HG03439 (cell line): ENCODE data around the gene BRIP1.
"Not testable (repeated sequence)": the region's sequence is repeated elsewhere in the genome, so short reads cannot be mapped to it uniquely, and the experiment has no call there.

Experiments
- ATAC-seq: cut with Tn5 transposase; IDR thresholded peaks from one replicate; pipeline ENCODE4 v1.9.1; 2021; ENCODE audit warnings: mild to moderate bottlenecking, moderate library complexity; ENCODE audit not compliant: unreplicated experiment

BRIP1 gene

DNA sequence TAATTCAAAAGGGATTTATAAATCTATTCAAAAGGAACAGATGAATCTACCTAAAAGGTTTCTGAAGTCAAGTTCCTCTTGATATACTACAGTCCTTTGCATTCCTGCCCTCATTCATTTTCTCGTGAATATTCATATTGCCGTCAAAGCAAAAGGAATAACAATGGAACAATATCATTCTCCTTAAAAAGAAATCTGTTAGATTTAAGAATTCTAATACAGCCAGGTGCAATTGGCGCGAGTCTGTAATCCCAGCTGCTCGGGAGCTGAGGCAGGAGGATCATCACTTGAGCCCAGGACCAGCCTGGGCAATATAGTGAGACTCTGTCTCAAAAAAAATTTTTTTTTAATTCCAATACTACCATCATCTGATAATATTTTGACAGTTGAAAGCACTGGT, 130.3 kb downstream of the BRIP1 start:
- ATAC-seq, result no peak

DNA sequence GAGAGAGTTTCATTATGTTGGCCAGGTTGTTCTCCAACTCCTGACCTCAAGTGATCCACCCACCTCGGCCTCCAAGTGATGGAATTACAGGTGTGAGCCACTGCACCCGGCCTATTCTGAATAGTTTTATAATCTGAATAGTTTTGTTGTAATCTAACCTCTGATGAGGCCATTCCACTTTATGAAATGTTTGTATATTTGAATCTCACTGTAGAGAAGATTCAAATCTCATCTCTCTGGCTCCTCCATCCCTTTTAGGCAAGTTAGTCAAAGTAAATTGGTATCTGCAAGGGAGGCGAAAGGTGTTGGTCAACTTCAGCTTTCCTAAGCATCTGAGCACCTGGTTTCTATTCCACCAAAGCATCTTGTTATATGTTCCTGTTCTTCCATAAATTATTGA, 131.2 kb downstream of the BRIP1 start:
- no peak for ATAC-seq

DNA sequence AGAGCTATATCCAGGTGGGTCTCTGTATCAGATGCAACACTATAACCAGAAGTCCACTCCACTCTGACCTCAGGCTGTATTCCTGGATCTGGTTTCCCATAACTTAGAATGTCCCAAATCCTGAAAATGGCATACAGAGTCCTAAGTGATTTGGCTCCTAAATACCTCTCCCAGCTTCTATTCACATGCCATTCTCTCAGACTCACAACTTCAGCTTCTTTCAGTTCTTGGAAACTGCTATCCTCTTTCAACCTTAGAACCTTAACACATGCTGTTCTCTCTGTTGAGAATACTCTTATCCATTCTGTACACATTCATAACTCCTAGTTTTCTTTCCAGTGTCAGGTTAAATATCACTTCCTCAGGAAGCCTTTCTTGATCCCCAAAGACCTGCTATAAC, 132.0 kb downstream of the BRIP1 start:
- no peak for ATAC-seq

GRCh38 chr17:61729690-61730268, 133.5 kb downstream of the BRIP1 start:
- ATAC-seq, result no peak

DNA sequence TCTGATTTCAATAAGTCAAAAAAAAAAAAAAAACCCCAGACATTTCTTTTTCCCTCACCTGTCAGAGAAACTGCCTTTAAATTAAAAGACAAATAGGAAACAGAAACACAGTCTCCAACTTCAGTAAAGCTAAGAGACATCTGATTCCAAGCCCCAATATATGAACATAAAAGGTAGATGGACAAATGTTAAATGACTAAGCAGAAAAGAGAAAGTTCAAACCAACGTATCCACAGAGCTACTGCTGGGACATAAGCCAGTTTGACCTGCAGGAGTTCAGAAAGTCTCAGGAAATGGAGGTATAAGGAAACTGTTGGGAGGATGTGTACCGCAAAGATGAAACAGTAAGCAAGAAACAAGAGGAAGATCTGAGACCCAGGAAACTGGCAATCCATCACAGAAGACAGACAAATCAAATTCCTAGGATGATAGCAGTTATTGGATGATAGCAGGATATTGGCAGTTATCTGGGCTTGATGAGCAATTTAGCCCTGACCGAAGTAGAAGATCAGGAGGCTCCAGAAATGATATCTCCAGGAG, 135.0 kb downstream of the BRIP1 start:
- ATAC-seq, result no peak

GRCh38 chr17:61727798-61728197, 135.5 kb downstream of the BRIP1 start:
- not testable (repeated sequence) for ATAC-seq

- ATAC-seq, result no peak
Measured at GRCh38 chr17:61726977-61727376, 136.4 kb downstream of the BRIP1 start.

GRCh38 chr17:61724777-61725176, 138.6 kb downstream of the BRIP1 start:
- no peak for ATAC-seq

- no peak for ATAC-seq
Measured at GRCh38 chr17:61723914-61724313, 139.4 kb downstream of the BRIP1 start.

DNA sequence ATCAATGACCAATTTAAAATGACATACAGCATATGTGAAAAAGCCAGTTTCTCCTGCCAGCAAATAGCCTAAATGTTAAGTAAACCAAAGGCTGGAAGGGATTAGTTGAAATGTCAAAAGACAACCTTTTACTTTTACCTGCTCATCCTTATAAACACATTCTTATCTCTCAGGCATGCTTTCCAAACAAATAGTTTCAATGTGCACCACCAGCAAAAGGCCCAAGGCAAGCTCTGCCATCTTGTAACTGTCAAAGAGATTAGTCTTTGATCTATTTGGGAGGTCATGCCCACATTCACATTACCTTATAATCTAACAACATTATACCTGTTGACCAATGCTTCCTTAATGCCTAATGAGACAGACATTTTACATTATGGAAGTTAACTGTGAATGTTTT, 140.1 kb downstream of the BRIP1 start:
- no peak for ATAC-seq

GRCh38 chr17:61722398-61722797, 140.9 kb downstream of the BRIP1 start:
- ATAC-seq, result no peak

- no peak for ATAC-seq
Measured at GRCh38 chr17:61720016-61720795, 143.1 kb downstream of the BRIP1 start.

DNA sequence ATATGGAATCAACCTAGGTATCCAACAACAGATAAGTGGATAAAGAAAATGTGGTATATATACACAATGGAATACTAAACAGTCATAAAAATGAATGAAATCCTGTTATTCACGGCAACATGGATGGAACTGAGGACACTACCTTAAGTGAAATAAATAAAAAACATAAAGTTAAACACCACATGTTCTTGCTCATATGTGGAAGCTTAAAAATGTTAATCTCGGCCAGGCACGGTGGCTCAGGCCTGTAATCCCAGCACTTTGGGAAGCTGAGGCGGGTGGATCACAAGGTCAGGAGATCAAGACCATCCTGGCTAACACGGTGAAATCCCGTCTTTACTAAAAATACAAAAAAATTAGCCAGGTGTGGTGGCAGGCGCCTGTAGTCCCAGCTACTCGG, 144.1 kb downstream of the BRIP1 start:
- ATAC-seq, result not testable (repeated sequence)

DNA sequence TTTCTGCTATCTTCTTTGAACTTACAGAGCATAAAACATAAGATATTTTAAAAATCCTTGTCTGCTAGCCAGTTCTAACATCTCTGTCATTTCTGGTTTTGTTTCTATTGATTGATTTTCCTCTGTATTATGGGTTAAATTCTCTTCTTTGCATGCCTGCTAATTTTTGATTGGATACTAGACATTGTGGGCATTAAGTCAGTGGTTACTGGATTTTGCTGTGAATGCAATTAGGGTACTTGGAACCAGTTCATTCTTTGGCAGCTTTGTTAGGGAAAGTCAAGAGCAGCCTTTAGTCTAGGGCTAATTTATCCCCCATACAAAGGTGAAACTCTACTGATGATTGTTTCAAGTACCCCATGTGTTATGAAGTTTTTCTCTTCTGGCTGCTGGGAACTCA, 145.3 kb downstream of the BRIP1 start:
- ATAC-seq, result no peak

DNA sequence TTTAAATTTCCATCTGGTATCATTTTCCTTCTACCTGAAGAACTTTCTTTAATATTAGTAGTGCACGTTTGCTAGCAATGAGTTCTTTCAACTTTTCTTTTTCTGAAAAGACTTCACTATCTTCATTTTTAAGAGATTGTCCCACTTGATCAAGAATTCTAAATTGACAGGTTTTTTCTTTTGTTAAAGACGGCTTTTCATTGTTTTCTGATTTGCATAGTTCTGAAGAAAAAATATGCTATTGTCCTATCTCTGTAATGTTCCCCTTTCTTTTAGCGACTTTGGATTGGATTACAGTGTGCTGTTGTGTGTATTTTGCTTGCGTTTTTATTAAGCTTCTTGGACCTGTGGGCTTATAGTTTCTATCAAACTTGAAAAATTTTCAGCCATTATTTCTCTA, 146.0 kb downstream of the BRIP1 start:
- no peak for ATAC-seq

GRCh38 chr17:61716225-61716829, 147.0 kb downstream of the BRIP1 start:
- no peak for ATAC-seq

DNA sequence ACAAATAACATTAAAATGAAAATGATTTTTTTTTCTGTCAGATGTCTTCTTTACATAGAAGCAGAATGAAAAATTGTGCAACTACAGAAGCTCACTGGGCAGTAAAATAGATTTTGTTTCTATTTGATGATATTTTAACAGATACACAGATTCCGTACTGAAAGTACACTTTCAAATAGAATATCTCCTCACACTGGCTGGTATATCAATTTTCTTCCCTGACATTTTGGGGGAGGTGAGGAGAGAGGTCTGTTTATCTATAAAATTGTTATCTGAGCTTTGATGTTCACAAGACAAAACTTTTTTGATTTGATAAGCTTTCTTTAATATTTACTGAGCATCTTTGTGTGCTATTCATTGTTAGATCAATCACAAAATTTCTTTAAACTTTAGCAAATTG, 148.0 kb downstream of the BRIP1 start:
- no peak for ATAC-seq

DNA sequence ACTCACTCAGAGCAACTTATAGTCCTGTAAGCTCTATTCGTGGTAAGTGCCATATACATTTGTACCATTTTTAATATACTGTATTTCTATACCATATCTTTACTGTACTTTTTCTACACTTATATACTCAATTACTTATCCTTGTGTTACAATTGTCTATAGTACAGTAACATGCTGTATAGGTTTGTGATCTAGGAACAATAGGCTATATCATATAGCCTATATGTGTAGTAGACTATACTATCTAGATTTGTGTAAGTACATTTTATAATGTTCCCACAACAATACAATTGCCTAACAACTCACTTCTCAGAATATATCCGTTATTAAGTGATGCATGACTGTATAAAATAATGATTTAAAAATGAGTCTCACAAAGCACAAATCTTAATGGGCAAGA, 149.0 kb downstream of the BRIP1 start:
- no peak for ATAC-seq

DNA sequence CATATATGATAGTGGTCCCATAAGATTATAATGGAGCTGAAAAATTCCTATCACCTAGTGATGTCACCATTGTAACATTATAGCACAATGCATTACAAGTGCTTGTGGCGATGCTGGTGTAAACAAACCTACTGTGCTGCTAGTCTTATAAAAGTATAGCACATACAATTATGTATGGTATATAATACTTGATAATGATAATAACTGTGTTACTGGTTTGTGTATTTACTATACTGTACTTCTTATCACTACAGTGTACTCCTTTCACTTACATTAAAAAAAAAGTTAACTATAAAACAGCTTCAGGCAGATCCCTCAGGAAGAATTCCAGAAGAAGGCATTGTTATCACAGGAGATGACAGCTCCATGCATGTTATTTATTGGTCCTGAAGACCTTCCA, 150.3 kb downstream of the BRIP1 start:
- no peak for ATAC-seq

DNA sequence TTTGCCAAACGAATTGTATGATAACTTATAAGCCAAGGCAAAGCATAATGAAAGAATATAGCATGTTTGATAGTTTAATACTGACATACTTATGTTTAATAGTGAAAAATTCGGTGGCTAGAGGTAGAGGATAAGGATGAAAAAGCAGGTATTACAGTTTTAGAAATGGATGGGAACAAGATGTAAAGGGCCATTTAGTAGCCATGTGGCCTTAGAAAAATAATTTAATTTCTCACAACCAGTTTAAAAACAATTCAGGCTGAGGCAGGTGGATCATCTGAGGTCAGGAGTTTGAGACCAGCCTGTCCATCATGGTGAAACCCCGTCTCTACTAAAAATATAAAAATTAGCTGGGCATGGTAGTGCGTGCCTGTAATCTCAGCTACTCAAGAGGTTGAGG, 152.8 kb downstream of the BRIP1 start:
- ATAC-seq, result no peak

GRCh38 chr17:61709567-61709966, 153.8 kb downstream of the BRIP1 start:
- ATAC-seq, result no peak

DNA sequence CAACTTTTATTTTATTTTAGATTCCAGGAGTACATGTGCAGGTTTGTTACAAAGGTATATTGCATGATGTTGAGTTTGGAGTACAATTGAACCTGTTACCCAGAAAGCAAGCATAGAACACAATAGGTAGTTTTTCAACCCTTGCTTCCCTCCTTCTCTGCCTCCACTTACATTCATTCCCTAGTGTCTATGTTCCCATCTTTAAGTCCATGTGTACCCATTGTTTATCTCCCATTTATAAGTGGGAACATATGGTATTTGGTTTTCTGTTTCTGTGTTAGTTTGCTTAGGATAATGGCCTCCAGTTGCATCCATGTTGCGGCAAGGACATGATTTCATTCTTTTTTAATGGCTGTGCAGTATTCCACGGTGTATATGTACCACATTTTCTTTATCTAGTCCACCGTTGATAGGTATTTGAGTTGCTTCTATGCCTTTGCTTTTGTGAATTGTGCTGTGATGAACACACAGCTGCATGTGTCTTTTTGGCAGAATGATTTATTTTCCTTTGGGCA, 158.3 kb downstream of the BRIP1 start:
- ATAC-seq, result no peak
